ENCODE data around the gene EHD3.

The EHD3 gene

DNA sequence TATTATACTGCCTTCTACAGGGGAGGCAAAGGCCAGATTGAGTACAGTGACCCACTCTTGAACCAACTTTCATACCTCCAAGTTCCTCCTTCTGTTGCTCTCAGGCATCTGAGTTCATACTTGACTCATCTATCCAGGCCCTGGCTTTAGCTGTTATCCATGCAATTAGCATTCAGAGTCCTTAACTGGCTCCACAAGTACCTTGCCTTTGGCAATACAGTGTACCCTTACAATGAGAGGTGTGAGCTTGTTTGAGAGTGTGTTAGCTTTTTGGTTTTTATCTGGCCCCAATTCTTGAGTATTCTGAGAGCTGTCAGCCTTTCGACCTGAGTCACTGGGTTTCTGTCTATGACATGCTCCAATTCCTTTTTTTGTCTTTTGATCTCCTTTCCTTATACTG is 60.2 kb downstream of the EHD3 start:
- no peak for DNase-seq (ENCODE audit: low read depth)

DNA sequence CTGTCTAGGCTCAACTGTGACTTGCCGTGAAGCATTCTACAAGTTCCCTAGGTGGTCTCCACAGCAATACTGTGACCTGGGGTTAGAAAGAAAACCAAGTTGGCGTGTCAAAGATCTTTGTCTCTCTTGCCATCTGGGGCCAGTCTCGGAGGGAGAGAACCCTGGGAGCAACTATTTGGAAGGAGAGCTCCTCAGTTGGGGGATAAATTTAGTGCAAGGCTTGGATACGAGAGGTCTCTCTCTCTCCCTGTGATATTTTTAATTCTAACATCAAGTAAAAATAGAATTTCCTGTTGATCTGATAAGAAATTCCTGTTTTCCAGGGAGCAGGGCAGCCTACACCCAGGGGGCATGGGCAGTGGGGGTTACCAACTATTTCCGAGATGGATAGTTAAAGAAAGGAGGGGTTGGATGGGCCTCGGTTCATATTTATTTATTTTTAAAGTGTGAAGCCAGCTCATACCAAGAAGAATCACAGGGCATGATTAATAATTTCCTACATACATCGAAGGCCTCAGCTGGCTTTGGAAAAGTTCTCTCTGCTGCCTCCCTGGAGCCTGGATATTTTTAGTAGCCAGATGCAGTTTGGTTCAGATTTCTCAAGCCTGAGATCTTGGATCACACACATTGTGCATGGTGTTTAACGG is 62.8 kb downstream of the EHD3 start:
- no peak for DNase-seq (ENCODE audit: low read depth)

DNA sequence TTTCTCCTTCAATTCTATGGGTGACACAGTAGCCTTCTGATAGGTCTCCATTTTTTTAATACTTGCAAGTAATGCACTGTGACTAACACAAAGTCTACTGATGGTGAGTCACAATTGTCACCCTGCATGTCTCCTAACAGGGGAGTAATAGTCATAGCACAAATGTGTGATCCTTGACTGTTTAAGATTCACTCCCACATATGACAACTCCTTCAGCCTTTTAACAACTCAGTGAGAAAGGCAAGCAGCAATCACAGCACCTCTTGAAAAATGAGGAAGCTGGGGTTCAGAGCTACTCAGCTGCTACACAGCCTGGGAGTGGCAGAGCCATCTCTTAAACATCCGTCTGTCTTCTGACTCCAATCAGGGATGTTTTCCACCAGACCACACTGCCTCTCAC is 63.8 kb downstream of the EHD3 start:
- DNase-seq (ENCODE audit: low read depth): no peak

DNA sequence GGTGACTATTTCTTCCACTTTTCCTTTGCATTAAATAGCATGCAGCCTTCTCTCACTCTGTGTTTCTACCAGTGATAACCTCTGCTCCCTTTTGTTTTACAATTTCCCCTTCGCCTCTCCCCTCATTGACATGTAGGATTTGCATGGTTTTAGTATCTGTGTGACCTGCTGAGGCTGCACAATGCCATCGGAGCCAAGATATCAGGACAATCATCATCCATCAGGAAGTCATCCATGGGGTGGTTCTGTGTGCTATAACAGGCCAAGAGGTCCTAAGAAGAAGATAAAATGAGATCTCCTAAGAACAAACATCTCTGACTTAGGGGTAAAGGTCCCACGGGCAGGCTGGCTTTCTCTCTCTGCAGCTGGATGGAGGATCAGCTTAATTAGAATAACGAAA is 65.6 kb downstream of the EHD3 start:
- no peak for DNase-seq (ENCODE audit: low read depth)

DNA sequence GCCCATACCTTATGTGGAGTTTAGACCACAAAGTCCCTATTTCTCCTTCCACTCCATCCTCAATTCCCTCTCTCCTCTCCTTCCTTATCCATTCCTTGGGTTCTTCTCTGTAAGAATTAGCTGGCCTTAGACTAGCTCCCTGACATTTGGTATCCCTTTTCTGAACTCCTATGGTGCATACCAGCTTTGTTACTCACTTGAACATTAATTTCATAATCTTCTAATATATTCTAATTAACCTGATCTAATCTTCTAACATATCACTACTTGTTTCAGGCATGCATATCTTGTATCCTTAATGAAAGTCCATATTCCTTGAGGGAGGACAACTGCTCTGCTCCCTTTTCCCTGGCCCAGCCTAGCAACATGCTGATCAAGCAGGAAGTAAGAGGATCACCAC is 66.4 kb downstream of the EHD3 start:
- no peak for DNase-seq (ENCODE audit: low read depth)

DNA sequence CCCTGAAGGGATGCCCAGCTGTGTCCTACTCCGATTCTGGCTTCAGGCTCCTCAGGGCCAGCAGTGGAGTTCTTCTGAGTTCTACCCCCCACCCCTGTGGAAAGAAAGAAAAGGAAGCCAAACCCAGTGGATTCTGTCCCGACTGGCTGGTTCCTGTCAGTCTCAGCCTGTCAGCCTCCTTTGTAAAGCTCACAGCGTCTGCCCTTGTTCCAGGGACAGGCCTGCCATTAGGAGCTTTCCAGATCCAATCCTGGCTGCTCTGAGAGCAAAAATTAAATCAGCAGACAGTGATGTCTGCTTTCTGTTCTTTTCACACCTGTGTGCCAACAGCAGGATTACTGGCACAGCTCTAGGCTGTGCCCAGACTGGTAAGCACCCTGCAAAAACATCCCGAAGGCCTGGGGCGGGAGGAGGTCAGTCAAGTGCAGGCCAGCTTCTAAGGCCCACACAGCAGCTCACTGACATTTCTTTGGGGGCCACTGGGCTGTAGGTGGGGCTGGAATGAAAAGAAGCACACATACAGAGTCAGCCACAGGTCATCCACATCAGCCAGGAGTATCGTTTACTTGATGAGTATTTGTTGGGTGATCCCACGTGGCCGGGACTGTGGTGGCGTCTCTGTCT is 69.1 kb downstream of the EHD3 start:
- no peak for DNase-seq (ENCODE audit: low read depth)

DNA sequence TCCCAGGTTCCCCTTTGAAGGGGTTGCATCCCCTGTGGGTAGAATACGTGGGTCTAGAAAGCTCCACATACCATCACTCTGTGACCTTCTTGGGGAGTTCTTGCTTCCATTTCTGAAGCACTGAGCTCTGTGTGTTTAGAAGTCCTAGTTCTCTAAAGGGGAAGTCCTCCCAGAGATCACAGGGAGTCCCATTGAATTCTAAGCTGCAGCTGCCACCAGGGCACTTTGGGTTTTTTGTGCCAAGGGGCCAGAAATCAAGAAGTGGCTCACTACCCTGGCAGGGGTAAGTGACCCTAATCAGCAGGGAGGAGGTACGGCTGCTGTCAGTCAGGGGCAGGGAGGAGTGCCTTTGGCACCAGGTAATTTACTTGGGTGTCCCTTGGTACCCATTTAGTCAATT is 70.9 kb downstream of the EHD3 start:
- no peak for DNase-seq (ENCODE audit: low read depth)

DNA sequence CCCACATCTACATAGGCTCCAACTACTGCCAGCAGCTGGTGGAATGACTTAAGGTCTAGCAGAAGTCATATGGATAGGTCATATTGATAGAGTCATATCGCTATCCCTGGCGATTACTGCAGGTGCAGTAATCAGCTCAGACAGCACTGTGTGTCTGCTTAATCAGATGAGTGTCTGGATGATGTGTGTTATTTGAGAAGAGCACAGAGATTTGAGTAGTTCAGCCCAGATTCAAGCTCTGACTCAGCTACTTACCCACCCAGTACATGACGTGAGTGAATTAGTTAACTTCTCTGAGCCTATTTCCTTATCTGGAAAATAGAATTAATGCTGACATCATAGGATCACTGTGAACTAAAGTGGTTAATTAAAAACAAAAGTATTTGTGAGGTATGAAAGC is 78.9 kb downstream of the EHD3 start:
- DNase-seq (ENCODE audit: low read depth): peak; percentile 82

DNA sequence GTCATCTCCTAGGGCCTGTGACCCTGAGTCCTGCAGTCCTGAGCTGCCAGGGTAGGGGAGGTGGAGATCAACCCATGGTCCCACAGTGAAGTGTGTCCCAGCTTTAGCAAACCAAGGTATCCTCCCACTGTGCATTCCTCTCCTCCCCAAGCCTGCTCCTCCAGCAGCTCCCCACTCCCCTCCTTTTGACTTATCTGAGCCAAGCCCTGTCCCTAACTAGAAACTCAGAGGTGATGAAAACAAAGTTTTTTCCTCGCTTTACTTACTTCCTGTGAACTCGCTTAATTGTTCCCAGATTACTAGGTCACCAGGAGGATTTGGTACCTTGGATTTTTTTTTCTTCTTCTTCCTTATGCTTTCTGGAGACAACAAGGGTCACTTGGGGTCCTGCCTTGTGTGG is 80.8 kb downstream of the EHD3 start:
- DNase-seq (ENCODE audit: low read depth): no peak

DNA sequence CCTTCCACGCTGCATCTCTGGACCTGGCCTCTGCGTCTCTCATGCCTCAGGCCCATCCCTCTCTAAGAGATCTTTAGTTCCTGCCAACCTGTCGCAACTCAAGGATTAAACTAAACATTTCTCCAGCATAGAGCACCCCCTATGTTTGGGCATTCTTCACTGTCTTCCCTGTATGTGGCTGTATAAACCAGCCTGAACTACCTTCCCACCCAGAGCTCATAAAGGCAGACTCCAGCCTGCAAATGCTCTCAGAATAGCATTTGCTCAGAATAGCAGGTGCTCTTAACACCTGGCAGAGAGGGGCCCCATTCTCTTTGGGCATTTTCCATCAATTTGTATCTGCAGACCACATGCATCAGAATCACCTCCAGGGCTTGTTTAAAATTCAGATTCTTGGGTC is 83.4 kb downstream of the EHD3 start:
- no peak for DNase-seq (ENCODE audit: low read depth)

DNA sequence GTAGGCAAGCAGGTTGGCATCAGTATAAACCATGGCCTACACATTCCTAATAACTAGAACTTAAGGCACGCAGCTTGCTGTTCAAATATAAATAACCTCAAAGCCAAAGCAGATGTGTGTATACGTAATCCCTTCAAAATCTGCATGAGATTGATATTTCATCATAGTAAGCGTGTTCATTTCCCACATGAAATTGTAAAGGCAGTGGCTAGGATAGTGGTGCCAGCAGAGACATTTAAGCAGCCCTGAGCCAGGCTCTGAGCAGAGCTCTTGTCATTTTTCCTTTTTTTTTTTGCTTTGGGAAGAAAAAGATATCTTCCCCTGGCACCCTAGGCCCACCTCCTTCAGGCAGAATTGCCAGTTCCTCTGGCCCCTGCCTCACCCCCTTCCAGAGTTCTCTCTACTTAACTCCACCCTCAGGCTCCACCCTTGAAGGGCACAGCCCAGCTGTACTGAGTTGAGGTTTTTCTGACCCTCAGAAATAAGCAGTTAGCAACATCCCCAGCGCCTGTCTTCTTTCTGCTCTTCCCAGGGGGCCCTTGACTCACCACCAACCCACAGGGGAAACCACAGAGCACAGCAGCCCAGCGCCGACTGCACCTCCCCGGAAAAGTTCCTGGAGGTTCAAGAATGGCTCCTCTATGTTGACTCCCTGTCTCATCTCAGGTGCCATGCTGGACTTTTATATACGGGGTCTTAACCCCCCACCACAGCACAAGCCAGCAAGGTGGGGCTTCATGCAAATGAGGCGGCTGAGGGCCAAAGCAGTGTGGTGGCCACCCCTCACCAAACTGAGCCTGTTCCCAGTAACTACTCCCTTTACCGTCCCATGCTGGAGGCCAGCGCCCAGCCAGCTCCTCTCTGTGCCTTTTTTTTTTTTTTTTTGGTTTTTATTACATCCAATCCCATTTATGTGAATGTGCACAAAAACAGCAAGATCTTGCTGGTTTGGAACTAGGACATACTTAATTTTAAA is 84.7 kb downstream of the EHD3 start:
- DNase-seq (ENCODE audit: low read depth): peak; percentile 72
